ENCODE data around the gene FAN1.
"Not testable (repeated sequence)": the region's sequence is repeated elsewhere in the genome, so short reads cannot be mapped to it uniquely, and the experiment has no call there.

FAN1 gene

GRCh38 chr15:30903497-30904187, at the start of gene FAN1:
TSS of gene FAN1 (plus strand) at chr15:30903915. CDS start at chr15:30904664, 749 bp downstream.
- DNase-seq: peak; percentile 92

GRCh38 chr15:30859091-30859874, 44.4 kb upstream of the FAN1 start:
- no peak for DNase-seq

DNA sequence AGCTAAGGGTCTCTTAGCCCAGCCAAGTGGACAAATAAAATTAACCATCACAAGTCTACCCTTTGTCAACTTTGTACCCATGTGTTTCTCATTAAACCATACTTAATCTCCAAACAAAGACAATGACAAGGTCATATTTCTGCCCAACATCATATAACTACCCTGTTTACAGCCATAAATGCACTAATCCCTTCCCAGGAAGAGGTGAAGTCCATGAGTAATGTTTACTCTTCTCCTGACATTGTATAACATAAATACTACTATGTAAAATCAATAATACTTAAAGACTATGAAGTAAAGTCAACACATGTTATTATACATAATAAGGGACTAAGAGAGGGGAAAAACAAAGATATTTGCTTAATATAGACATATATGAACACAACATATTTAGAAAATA, 38.5 kb upstream of the FAN1 start:
- no peak for DNase-seq

DNA sequence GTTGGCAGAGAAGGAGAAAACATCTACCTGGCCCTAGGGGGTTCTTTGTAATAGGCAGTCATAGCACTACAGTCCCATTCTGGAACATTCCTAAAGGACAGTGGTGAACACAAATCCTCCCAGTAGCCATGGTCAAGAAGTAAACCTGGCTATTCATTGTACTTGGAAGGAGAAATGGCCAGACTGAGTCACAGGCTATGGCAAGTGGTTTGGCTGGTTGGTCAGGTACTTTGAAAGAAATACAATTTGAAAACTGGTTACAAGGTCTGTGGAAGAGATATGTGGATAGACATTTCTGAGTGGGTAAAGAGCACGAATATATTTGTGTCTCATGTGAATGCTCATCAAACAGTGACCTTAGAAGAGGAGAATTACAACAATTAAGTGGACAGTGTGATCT, 33.0 kb upstream of the FAN1 start:
- no peak for DNase-seq

DNA sequence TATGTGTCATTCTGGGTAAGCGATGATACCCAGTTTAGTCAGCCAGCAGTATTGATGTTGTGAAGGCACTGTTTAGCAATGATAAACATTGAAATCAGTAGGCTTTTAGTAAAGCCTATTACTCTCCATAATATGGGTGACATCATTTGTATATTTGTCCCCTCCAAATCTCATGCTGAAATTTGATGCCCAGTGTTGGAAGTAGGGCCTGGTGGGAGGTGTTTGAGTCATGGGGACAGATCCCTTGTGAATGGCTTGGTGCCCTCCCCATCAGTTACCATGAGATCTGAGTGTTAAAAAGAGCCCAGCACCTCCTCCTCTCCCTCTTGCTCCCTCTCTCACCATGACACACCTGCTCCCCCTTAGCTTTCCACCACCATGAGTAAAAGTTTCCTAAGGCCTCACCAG, 31.4 kb upstream of the FAN1 start:
- no peak for DNase-seq

DNA sequence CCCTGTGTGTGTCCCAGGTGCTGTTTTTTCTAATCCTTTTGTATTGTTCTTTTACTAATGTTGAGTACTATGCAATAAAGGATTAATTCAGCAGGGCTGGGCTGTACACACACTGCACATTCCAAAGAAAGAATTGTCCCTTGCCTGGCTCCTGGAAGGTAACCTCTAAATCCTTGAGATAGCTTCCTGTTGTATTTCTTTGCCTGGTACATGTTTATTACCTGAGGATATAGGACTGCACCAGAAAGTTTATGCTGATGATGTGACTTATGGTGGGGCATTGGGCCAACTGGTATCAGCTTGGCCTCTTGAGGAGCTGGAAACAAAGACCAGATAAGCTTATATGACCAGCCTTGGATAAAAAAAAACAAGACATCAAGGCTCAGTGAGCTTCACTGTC, 26.6 kb upstream of the FAN1 start:
- DNase-seq: no peak

GRCh38 chr15:30878515-30878914, 25.2 kb upstream of the FAN1 start:
- no peak for DNase-seq

GRCh38 chr15:30882849-30883433, 20.8 kb upstream of the FAN1 start:
- no peak for DNase-seq

DNA sequence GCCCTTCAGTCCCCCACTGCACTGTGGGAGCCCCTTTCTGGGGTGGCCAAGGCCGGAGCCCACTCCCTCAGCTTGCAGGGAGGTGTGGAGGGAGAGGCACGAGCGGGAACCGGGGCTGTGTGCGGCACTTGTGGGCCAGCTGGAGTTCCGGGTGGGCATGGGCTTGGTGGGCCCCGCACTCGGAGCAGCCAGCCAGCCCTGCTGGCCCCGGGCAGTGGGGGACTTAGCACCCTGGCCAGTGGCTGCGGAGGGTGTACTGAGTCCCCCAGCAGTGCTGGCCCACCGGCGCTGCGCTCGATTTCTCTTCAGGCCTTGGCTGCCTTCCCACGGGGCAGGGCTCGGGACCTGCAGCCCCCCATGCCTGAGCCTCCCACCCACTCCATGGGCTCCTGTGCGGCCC, 20.0 kb upstream of the FAN1 start:
- DNase-seq: not testable (repeated sequence)

DNA sequence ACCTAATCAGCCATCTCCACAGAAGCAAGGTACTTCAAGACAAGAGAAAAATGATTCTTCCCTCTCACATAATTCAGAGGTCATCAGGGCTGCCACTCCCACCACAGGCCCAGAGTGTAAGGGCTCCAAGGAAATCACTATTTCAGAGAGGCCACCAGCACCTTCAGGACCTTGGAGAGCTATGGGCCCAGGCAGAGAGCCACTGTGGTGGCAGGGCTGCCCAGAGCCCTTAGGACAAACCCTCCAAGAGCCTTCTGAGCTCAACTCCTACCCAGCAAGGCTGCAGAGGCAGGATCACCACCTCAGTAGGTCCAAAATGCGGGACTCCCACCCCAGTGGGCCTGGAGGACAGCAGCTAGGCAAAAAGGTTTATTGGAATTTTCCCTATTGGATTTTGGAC, 17.9 kb upstream of the FAN1 start:
- DNase-seq: no peak

GRCh38 chr15:30889196-30889595, 14.5 kb upstream of the FAN1 start:
- no peak for DNase-seq

DNA sequence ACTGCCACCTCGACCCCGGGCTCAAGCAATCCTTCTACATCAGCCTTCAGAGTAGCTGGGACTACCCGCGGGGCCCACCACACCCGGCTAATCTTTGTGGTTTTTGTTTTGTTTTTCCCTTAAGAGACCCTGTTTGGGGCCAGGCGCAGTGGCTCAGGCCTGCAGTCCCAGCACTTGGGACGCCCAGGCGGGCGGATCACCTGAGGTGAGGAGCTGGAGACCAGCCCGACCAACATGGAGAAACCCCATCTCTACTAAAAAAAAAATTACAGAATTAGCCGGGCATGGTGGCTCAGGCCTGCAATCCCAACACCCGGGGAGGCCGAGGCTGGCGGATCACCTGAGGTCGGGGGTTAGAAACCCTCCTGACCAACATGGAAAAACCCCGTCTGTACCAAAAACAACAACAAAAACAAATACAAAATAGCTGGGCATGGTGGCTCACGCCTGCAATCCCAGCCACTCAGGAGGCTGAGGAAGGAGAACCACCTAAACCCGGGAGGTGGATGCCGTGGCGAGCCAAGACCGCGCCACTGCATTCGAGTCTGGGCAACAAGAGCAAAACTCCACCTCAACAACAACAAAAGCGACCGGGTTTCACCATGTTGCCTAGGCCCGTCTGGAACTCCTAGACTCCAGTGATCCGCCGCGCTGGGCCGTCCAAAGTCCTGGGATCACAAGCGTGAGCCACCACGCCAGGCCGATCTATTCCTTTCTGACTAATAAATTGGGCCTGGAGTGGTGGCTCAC, 8.1 kb upstream of the FAN1 start:
- DNase-seq: no peak

DNA sequence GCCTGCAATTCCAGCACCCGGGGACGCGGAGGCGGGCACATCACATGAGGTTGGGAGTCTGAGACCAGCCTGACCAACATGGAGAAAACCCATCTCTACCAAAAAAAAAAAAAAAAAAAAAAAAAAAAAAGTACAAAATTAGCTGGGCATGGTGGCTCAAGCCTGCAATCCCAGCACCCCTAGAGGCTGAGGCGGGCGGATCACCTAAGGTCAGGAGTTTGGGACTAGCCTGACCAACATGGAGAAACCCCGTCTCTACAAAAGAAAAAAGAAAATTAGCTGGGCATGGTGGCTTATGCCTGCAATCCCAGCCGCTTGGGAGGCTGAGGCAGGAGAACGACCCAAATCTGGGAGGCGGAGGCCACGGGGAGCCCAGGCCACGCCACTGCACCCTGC, 7.5 kb upstream of the FAN1 start:
- DNase-seq: no peak

- no peak for DNase-seq
These were observed 1.8 kb upstream of the FAN1 start for GRCh38 chr15:30901889-30902288.

GRCh38 chr15:30904812-30905211, 1.1 kb downstream of the FAN1 start:
- no peak for DNase-seq

- no peak for DNase-seq
These were observed 2.1 kb downstream of the FAN1 start for GRCh38 chr15:30905821-30906220.

DNA sequence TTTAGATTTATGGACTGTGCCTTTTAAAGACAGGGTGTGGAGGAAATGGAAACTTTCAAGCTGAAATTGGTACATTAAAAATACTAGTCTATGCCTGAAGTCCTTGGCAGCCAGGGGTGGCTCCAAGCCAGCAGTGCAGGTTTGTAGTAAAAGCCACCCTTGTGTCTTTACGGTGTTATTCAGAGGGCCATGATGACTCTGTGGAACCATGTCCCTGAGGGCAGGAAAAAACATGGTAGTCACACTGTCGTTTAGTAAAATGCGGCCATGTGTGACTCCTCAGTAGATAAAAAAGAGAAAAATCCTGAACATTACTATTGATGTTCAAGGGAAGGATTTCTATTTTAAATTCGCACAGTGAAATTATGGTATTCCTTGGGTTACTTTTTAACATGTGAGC, 2.7 kb downstream of the FAN1 start:
- DNase-seq: no peak

DNA sequence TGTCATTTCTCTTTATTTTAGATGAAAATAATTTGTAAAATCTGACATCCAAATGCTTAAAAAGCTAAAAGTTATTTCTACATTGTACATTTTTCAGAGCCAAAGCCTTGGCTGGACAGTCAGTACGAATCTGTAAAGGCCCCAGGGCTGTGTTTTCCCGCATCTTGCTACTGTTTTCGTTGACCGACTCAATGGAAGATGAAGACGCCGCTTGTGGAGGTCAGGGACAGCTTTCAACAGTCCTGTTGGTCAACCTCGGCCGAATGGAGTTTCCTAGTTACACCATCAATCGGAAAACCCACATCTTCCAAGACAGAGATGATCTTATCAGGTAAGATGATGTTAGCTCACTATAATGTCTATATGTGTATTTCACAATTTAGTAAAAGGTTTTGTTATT, 10.0 kb downstream of the FAN1 start:
- no peak for DNase-seq

GRCh38 chr15:30917013-30917412, 13.3 kb downstream of the FAN1 start:
- DNase-seq: no peak

- no peak for DNase-seq
These were observed 14.0 kb downstream of the FAN1 start for GRCh38 chr15:30917675-30918074.

- DNase-seq: no peak
These were observed 14.7 kb downstream of the FAN1 start for GRCh38 chr15:30918366-30918765.

GRCh38 chr15:30919877-30920550, 16.3 kb downstream of the FAN1 start:
- no peak for DNase-seq

- no peak for DNase-seq
These were observed 17.4 kb downstream of the FAN1 start for GRCh38 chr15:30921106-30921505.

Measured in NCI-H2171 (cell line).